ENCODE results near the gene PIK3R1. TPM values are rescaled to one million over a fixed set of nuclear protein-coding genes. Genes with fewer than 3 reads are reported as not detected.

The PIK3R1 gene
- total and polyA plus RNA-seq, 10 of the 15 experiments (the other 5 are each of a cell fraction or from before 2014, with no cell fraction given): 7.8 to 38.4 (median 15.7) TPM

DNA sequence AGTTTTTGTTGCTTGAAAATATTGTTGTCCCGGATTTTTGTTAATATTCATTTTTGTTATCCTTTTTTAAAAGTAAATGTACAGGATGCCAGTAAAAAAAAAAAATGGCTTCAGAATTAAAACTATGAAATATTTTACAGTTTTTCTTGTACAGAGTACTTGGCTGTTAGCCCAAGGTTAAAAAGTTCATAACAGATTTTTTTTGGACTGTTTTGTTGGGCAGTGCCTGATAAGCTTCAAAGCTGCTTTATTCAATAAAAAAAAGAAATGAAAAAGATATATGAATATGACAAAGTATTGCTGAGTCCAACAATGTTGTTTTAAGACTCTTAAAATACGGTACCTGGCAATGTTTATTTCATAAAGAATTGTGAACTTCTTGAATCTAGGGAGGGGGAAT, 82.9 kb downstream of the PIK3R1 start:
- intact Hi-C loops (cut with micrococcal nuclease; ENCODE audit: unreplicated experiment) (no loop called here), in situ Hi-C loops (cut with MboI) (no loop called here)
- ChIA-PET RAD21 (ENCODE audit: unreplicated experiment) (interaction anchor here (1.1 to 1.7 kb wide), 3 partner anchors 10 to 136 kb away, joined by 3 to 7 read pairs (median 3); no protein-coding TSS in a partner anchor), SMC1A (ENCODE audit: uncharacterized antibody, unreplicated experiment) (interaction anchor here (1.1 to 10.5 kb wide), 4 partner anchors 8 to 160 kb away, joined by 3 to 63 read pairs (median 4); no protein-coding TSS in a partner anchor), CTCF (interaction anchor here (1.8 kb wide), 1 partner anchor 14 kb away, joined by 3 read pairs; no protein-coding TSS in a partner anchor), POLR2A (interaction anchor here (1.6 kb wide), 1 partner anchor 11 kb away, joined by 5 read pairs; no protein-coding TSS in a partner anchor)
- no peak for DNase-seq (ENCODE audit: low read depth, low spot score)
- Histone ChIP-seq H3K4me1 (ENCODE audit: control insufficient read depth, insufficient read depth, low read length) (peaks cover 10% of the 10 kb centered on the region; the same call in 1 of the 2 replicates), H3K9me3 (replicated peaks; ENCODE audit: control insufficient read depth, insufficient read depth, low read length) (no peaks in the 10 kb centered on the region), H3K4me3 (no peak overlapping the region), H3K79me2 (ENCODE audit: control insufficient read depth, insufficient read depth, low read length) (no peaks in the 10 kb centered on the region), H3K27me3 (replicated peaks in 1 of 2; ENCODE audit: control insufficient read depth in 2 of 2, insufficient read depth in 2 of 2, low read length in 1 of 2) (no peaks in the 10 kb centered on the region), H3K4me2 (ENCODE audit: control insufficient read depth, insufficient read depth) (no peak overlapping the region), H3K36me3 (ENCODE audit: control insufficient read depth in 2 of 2, insufficient read depth in 2 of 2, low read length in 1 of 2) (peaks cover 17 to 19% of the 10 kb centered on the region in 2 experiments), H2AFZ (ENCODE audit: control insufficient read depth, low read depth, low read length) (no peak overlapping the region), H3K27ac (ENCODE audit: control insufficient read depth, insufficient read depth) (no peak overlapping the region), H3K9ac (ENCODE audit: control insufficient read depth, insufficient read depth, low read length) (no peak overlapping the region), H4K20me1 (ENCODE audit: control insufficient read depth, insufficient read depth) (no peaks in the 10 kb centered on the region)
- no peak for ATAC-seq
- WGBS (ENCODE audit: insufficient coverage, insufficient replicate concordance, low lambda C conversion rate, missing lambda C conversion rate): 95% methylated on average over 2 of the region's 2 CpGs
- no TSS peak for BruUV-seq (replicated peaks)
- FAIRE-seq: no peak
- TF ChIP-seq POLR2AphosphoS2 (IDR thresholded peaks at IDR 0.05; ENCODE audit: low read depth, low read length) (no peak), EGR1 (IDR thresholded peaks at IDR 0.05; ENCODE audit: borderline replicate concordance in 1 of 2, low read depth in 2 of 2, low read length in 2 of 2) (no peak), MTA3 (IDR thresholded peaks at IDR 0.05; ENCODE audit: borderline replicate concordance, low read length) (no peak), TAF1 (IDR thresholded peaks at IDR 0.05; ENCODE audit: borderline replicate concordance, low read depth, low read length) (no peak), SIX5 (IDR thresholded peaks at IDR 0.05; ENCODE audit: low read depth, low read length, severe bottlenecking) (no peak), MEF2A (IDR thresholded peaks at IDR 0.05; ENCODE audit: insufficient read depth, low read depth, low read length) (no peak), ZBTB33 (IDR thresholded peaks at IDR 0.05) (no peak), SKIL (IDR thresholded peaks at IDR 0.05; ENCODE audit: low read depth, poor library complexity, severe bottlenecking) (no peak), ATF7 (IDR thresholded peaks at IDR 0.05; ENCODE audit: low read depth) (no peak), YBX1 (IDR thresholded peaks at IDR 0.05) (no peak), CEBPB (IDR thresholded peaks at IDR 0.05; ENCODE audit: borderline replicate concordance in 1 of 2, low read depth in 2 of 2, low read length in 2 of 2) (no peak), ZNF274 (IDR thresholded peaks at IDR 0.05; ENCODE audit: insufficient read depth, insufficient read length) (no peak), YY1 (IDR thresholded peaks at IDR 0.05; ENCODE audit: low read depth, low read length) (no peak), SIN3A (IDR thresholded peaks at IDR 0.05; ENCODE audit: low read depth, low read length) (no peak), JUNB (IDR thresholded peaks at IDR 0.05) (no peak), CUX1 (IDR thresholded peaks at IDR 0.05; ENCODE audit: insufficient replicate concordance, low read depth, low read length) (no peak)

Measured in GM12878 (cell line).